Measurements from ENCODE around the gene NFKBIA.
"Not testable (repeated sequence)": the region's sequence is repeated elsewhere in the genome, so short reads cannot be mapped to it uniquely, and the experiment has no call there.

The NFKBIA gene

GRCh38 chr14:35404449-35405303, at the start of gene NFKBIA:
NFKBIA (minus strand) TSS chr14:35404749; CDS start chr14:35404644, 105 bp downstream.
- DNase-seq (ENCODE audit: low spot score in 2 of 2) (peak; percentile 96 to 98), ATAC-seq (peak; percentile 80)
- Mint-ChIP-seq H3K36me3 (peaks cover 55% of the 10 kb centered on the region), H3K4me3 (peak within 1 kb of the TSS; percentile 96), H3K4me1 (peaks cover 39% of the 10 kb centered on the region), H3K9me3 (no peaks in the 10 kb centered on the region), H3K27ac (peak within 1 kb of the TSS; percentile 98)

- ATAC-seq, result no peak
- no peak for DNase-seq (ENCODE audit: low spot score in 2 of 2)
- no peak overlapping the region for H3K4me3 Mint-ChIP-seq
- no peaks in the 10 kb centered on the region for H3K4me1 Mint-ChIP-seq
- H3K9me3 Mint-ChIP-seq, result no peaks in the 10 kb centered on the region
- H3K36me3 Mint-ChIP-seq, result no peaks in the 10 kb centered on the region
- no peak overlapping the region for H3K27ac Mint-ChIP-seq
Observed at GRCh38 chr14:35446450-35446849, 41.9 kb upstream of the NFKBIA start.

- ATAC-seq (no peak), DNase-seq (ENCODE audit: low spot score in 2 of 2) (no peak)
- Mint-ChIP-seq H3K36me3 (no peaks in the 10 kb centered on the region), H3K27ac (no peak overlapping the region), H3K4me1 (no peaks in the 10 kb centered on the region), H3K4me3 (no peak overlapping the region), H3K9me3 (no peaks in the 10 kb centered on the region)
Observed at GRCh38 chr14:35444104-35444503, 39.6 kb upstream of the NFKBIA start.

- no peaks in the 10 kb centered on the region for H3K36me3 Mint-ChIP-seq
- no peaks in the 10 kb centered on the region for H3K9me3 Mint-ChIP-seq
- H3K27ac Mint-ChIP-seq, result no peak overlapping the region
- no peak overlapping the region for H3K4me3 Mint-ChIP-seq
- H3K4me1 Mint-ChIP-seq, result no peaks in the 10 kb centered on the region
- ATAC-seq, result no peak
- no peak for DNase-seq (ENCODE audit: low spot score in 2 of 2)
Observed at GRCh38 chr14:35441160-35441559, 36.6 kb upstream of the NFKBIA start.

- Mint-ChIP-seq H3K36me3 (no peaks in the 10 kb centered on the region), H3K4me1 (peaks cover 7% of the 10 kb centered on the region), H3K4me3 (no peak overlapping the region), H3K27ac (no peak overlapping the region), H3K9me3 (no peaks in the 10 kb centered on the region)
- DNase-seq (ENCODE audit: low spot score in 2 of 2) (no peak), ATAC-seq (peak; percentile 55)
Observed at GRCh38 chr14:35438910-35439713, 34.6 kb upstream of the NFKBIA start.

- not testable (repeated sequence) for ATAC-seq; H3K27ac Mint-ChIP-seq; H3K4me1 Mint-ChIP-seq; H3K9me3 Mint-ChIP-seq; DNase-seq (ENCODE audit: low spot score in 2 of 2); H3K4me3 Mint-ChIP-seq; H3K36me3 Mint-ChIP-seq
Observed at GRCh38 chr14:35438492-35438891, 33.9 kb upstream of the NFKBIA start.

- no peak for DNase-seq (ENCODE audit: low spot score in 2 of 2)
- Mint-ChIP-seq H3K27ac (no peak overlapping the region), H3K9me3 (no peaks in the 10 kb centered on the region)
Observed at GRCh38 chr14:35435177-35435576, 30.6 kb upstream of the NFKBIA start.

GRCh38 chr14:35433826-35434225, 29.3 kb upstream of the NFKBIA start:
- peaks cover 14% of the 10 kb centered on the region for H3K4me1 Mint-ChIP-seq
- no peaks in the 10 kb centered on the region for H3K9me3 Mint-ChIP-seq
- H3K4me3 Mint-ChIP-seq, result no peak overlapping the region
- ATAC-seq (no peak), DNase-seq (ENCODE audit: low spot score in 2 of 2) (no peak)
- H3K27ac Mint-ChIP-seq, result no peak overlapping the region
- no peaks in the 10 kb centered on the region for H3K36me3 Mint-ChIP-seq

More at GRCh38 chr14:35435177-35435576, 30.6 kb upstream of the NFKBIA start:
- Mint-ChIP-seq H3K4me1 (peaks cover 10% of the 10 kb centered on the region), H3K4me3 (no peak overlapping the region), H3K36me3 (no peaks in the 10 kb centered on the region)
- ATAC-seq, result no peak

GRCh38 chr14:35430459-35431199, 26.1 kb upstream of the NFKBIA start:
- H3K36me3 Mint-ChIP-seq, result no peaks in the 10 kb centered on the region
- H3K4me1 Mint-ChIP-seq, result peaks cover 14% of the 10 kb centered on the region
- H3K9me3 Mint-ChIP-seq, result no peaks in the 10 kb centered on the region
- H3K4me3 Mint-ChIP-seq, result no peak overlapping the region
- no peak overlapping the region for H3K27ac Mint-ChIP-seq
- DNase-seq (ENCODE audit: low spot score in 2 of 2), result no peak
- no peak for ATAC-seq

- ATAC-seq, result no peak
- DNase-seq (ENCODE audit: low spot score in 2 of 2), result no peak
- H3K4me3 Mint-ChIP-seq, result no peak overlapping the region
- H3K36me3 Mint-ChIP-seq, result no peaks in the 10 kb centered on the region
- no peaks in the 10 kb centered on the region for H3K9me3 Mint-ChIP-seq
- no peak overlapping the region for H3K27ac Mint-ChIP-seq
- H3K4me1 Mint-ChIP-seq, result peaks cover 9% of the 10 kb centered on the region
Observed at GRCh38 chr14:35429951-35430350, 25.4 kb upstream of the NFKBIA start.

- Mint-ChIP-seq H3K9me3 (no peaks in the 10 kb centered on the region), H3K36me3 (no peaks in the 10 kb centered on the region)
- peak; percentile 89 for ATAC-seq
Observed at GRCh38 chr14:35425850-35426249, 21.3 kb upstream of the NFKBIA start.

GRCh38 chr14:35423621-35424020, 19.1 kb upstream of the NFKBIA start:
- ATAC-seq, result no peak
- no peak for DNase-seq (ENCODE audit: low spot score in 2 of 2)
- Mint-ChIP-seq H3K36me3 (no peaks in the 10 kb centered on the region), H3K4me3 (no peak overlapping the region), H3K9me3 (no peaks in the 10 kb centered on the region), H3K4me1 (peaks cover 15% of the 10 kb centered on the region), H3K27ac (no peak overlapping the region)

More at GRCh38 chr14:35425850-35426249, 21.3 kb upstream of the NFKBIA start:
- H3K27ac Mint-ChIP-seq, result no peak overlapping the region
- H3K4me3 Mint-ChIP-seq, result no peak overlapping the region
- DNase-seq (ENCODE audit: low spot score in 2 of 2), result no peak
- H3K4me1 Mint-ChIP-seq, result peaks cover 14% of the 10 kb centered on the region

GRCh38 chr14:35420036-35420811, 15.7 kb upstream of the NFKBIA start:
- H3K4me1 Mint-ChIP-seq, result peaks cover 40% of the 10 kb centered on the region
- no peak overlapping the region for H3K27ac Mint-ChIP-seq
- ATAC-seq (no peak), DNase-seq (ENCODE audit: low spot score in 2 of 2) (no peak)
- H3K4me3 Mint-ChIP-seq, result no peak overlapping the region
- H3K36me3 Mint-ChIP-seq, result peaks cover 14% of the 10 kb centered on the region
- H3K9me3 Mint-ChIP-seq, result no peaks in the 10 kb centered on the region

GRCh38 chr14:35419429-35419841, 14.9 kb upstream of the NFKBIA start:
- no peak overlapping the region for H3K4me3 Mint-ChIP-seq
- no peaks in the 10 kb centered on the region for H3K9me3 Mint-ChIP-seq
- DNase-seq (ENCODE audit: low spot score in 2 of 2) (no peak), ATAC-seq (no peak)
- peaks cover 14% of the 10 kb centered on the region for H3K36me3 Mint-ChIP-seq
- H3K4me1 Mint-ChIP-seq, result peaks cover 48% of the 10 kb centered on the region
- H3K27ac Mint-ChIP-seq, result no peak overlapping the region

Data from stimulated activated effector memory CD8-positive, alpha-beta T cell treated with anti-CD3 and anti-CD28 coated beads, Interleukin-12 subunit alpha, Interleukin-12 subunit beta, amount 100 ng/mL, for 72 hours (primary cell).